ENCODE results near the gene GRHL1.
A peak's percentile ranks its signal among the peaks of the same experiment; 100 is the strongest.

The GRHL1 gene

GRCh38 chr2:9972621-9973479 is 21.4 kb downstream of the GRHL1 start:
- no peak for DNase-seq

- no peak for DNase-seq
Observed at GRCh38 chr2:9973690-9974089, 22.2 kb downstream of the GRHL1 start.

GRCh38 chr2:9974343-9974742 is 22.9 kb downstream of the GRHL1 start:
- DNase-seq: no peak

- no peak for DNase-seq
Observed at GRCh38 chr2:9975328-9975727, 23.8 kb downstream of the GRHL1 start.

- DNase-seq: no peak
Observed at GRCh38 chr2:9975805-9976447, 24.4 kb downstream of the GRHL1 start.

- DNase-seq: no peak
Observed at GRCh38 chr2:9979977-9980376, 28.5 kb downstream of the GRHL1 start.

GRCh38 chr2:9980520-9980919 is 29.0 kb downstream of the GRHL1 start:
- DNase-seq: no peak

- no peak for DNase-seq
Observed at GRCh38 chr2:9981655-9982054, 30.2 kb downstream of the GRHL1 start.

- DNase-seq: no peak
Observed at GRCh38 chr2:9982248-9982647, 30.8 kb downstream of the GRHL1 start.

- DNase-seq: no peak
Observed at GRCh38 chr2:9982891-9983290, 31.4 kb downstream of the GRHL1 start.

- DNase-seq: no peak
Observed at GRCh38 chr2:9983401-9984216, 32.1 kb downstream of the GRHL1 start.

- peak; percentile 42 for DNase-seq
Observed at GRCh38 chr2:9984217-9984739, 32.8 kb downstream of the GRHL1 start.

GRCh38 chr2:9984871-9985480 is 33.5 kb downstream of the GRHL1 start:
- DNase-seq: no peak

- DNase-seq: no peak
Observed at GRCh38 chr2:9985531-9986328, 34.2 kb downstream of the GRHL1 start.

- no peak for DNase-seq
Observed at GRCh38 chr2:9988320-9988719, 36.8 kb downstream of the GRHL1 start.

- DNase-seq: no peak
Observed at GRCh38 chr2:9990736-9991135, 39.2 kb downstream of the GRHL1 start.

- DNase-seq: no peak
Observed at GRCh38 chr2:9991221-9991620, 39.7 kb downstream of the GRHL1 start.

GRCh38 chr2:9991829-9992273 is 40.4 kb downstream of the GRHL1 start:
- DNase-seq: no peak

GRCh38 chr2:9992427-9993187 is 41.1 kb downstream of the GRHL1 start:
- DNase-seq: no peak

- no peak for DNase-seq
Observed at GRCh38 chr2:9993488-9994165, 42.1 kb downstream of the GRHL1 start.
